MM.1S (cell line): ENCODE results near the gene NXN.

Experiments used
- DNase-seq: peaks from one replicate; pipeline ENCODE4 v3.0.0-alpha.2; 2015
- H2AFZ ChIP-seq: fragments of 300-600 bp; sonication (generic); 2 replicates; pipeline ENCODE4 v1.6.0; 2016; ENCODE audit warnings: antibody characterized with exemption, low read length
- H3F3A ChIP-seq: fragments of 300-600 bp; sonication (generic); 2 replicates; pipeline ENCODE4 v1.6.1; 2016; ENCODE audit warnings: mild to moderate bottlenecking, antibody characterized with exemption, low read length, moderate library complexity, mixed read lengths; ENCODE audit not compliant: insufficient read depth
- H3K27ac ChIP-seq: fragments of 300-600 bp; sonication (generic); 2 replicates; pipeline ENCODE4 v1.5.1; 2016; ENCODE audit warnings: mild to moderate bottlenecking, low read length
- H3K27me3 ChIP-seq: fragments of 300-600 bp; sonication (generic); replicated peaks from 2 replicates; pipeline ENCODE4 v1.6.0; 2016; ENCODE audit warnings: low read length; ENCODE audit not compliant: insufficient read depth
- H3K36me3 ChIP-seq: fragments of 300-600 bp; sonication (generic); replicated peaks from 2 replicates; pipeline ENCODE4 v1.6.1; 2016; ENCODE audit warnings: mild to moderate bottlenecking, low read length, mixed read lengths; ENCODE audit not compliant: insufficient read depth
- H3K4me1 ChIP-seq: fragments of 300-600 bp; sonication (generic); 2 replicates; pipeline ENCODE4 v1.6.1; 2016; ENCODE audit warnings: low read length, mixed read lengths
- H3K4me2 ChIP-seq: fragments of 300-600 bp; sonication (generic); 2 replicates; pipeline ENCODE4 v1.6.0; 2016; ENCODE audit warnings: low read depth, low read length
- H3K4me3 ChIP-seq: fragments of 300-600 bp; sonication (generic); 2 replicates; pipeline ENCODE4 v1.5.1; 2016; ENCODE audit warnings: low read length, mixed read lengths
- H3K79me2 ChIP-seq: fragments of 300-600 bp; sonication (generic); 2 replicates; pipeline ENCODE4 v1.6.1; 2016; ENCODE audit warnings: mixed run types, low read length, mixed read lengths
- H3K9ac ChIP-seq: fragments of 300-600 bp; sonication (generic); 2 replicates; pipeline ENCODE4 v1.6.1; 2016; ENCODE audit warnings: low read length, mixed read lengths
- H3K9me2 ChIP-seq: fragments of 300-600 bp; sonication (generic); replicated peaks from 2 replicates; pipeline ENCODE4 v1.6.1; 2016; ENCODE audit warnings: mild to moderate bottlenecking, low read length, mixed read lengths; ENCODE audit not compliant: insufficient read depth
- H3K9me3 ChIP-seq: fragments of 300-600 bp; sonication (generic); replicated peaks from 2 replicates; pipeline ENCODE4 v1.6.1; 2016; ENCODE audit warnings: mild to moderate bottlenecking, low read length, mixed read lengths; ENCODE audit not compliant: insufficient read depth
- H4K20me1 ChIP-seq: fragments of 300-600 bp; sonication (generic); 2 replicates; pipeline ENCODE4 v1.6.1; 2016; ENCODE audit warnings: mild to moderate bottlenecking, low read length, moderate library complexity, mixed read lengths; ENCODE audit not compliant: insufficient read depth
- EZH2 ChIP-seq: fragments of 300-600 bp; sonication (generic); optimal IDR thresholded peaks from 2 replicates; pipeline ENCODE3; 2017; ENCODE audit warnings: low read depth, mild to moderate bottlenecking, antibody characterized with exemption, low read length, mixed read lengths
- EZH2phosphoT487 ChIP-seq: fragments of 300-600 bp; sonication (generic); IDR thresholded peaks from 2 replicates; pipeline ENCODE4 v1.6.1; 2018; ENCODE audit warnings: antibody characterized with exemption, low read length
- TF ChIP-seq, protein P1 (sequence below): fragments of 300-600 bp; sonication (generic); IDR thresholded peaks from 2 replicates; pipeline ENCODE4 v1.5.1; 2016; ENCODE audit warnings: antibody characterized with exemption, low read length, mixed read lengths

Gene NXN

DNA sequence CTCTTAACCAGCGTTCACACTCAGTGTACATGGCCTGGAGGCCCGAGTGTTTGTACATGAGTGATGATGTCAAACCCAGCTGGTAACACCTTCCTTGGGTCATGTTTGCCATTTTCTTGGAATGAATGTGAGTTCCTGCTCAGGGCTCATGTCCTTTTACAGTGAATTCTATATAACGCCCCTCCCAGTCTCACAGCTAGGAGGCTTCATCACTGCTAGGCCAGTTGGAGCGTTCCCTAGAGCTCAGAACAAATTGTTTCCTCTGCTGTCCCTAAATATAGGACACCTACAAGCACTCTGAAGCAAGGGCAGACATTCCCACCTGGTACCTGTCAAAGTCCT lies 22.8 kb upstream of the NXN start:
- Histone ChIP-seq H3K9me2 (no peaks in the 10 kb centered on the region), H3K36me3 (peaks cover 11% of the 10 kb centered on the region; the same call in 1 of the 2 replicates), H3K27me3 (no peaks in the 10 kb centered on the region), H3F3A (peaks cover 9% of the 10 kb centered on the region), H3K4me1 (peaks cover 14% of the 10 kb centered on the region), H3K4me3 (no peak overlapping the region), H3K9me3 (no peaks in the 10 kb centered on the region), H3K79me2 (peaks cover 32% of the 10 kb centered on the region), H3K9ac (no peak overlapping the region), H2AFZ (no peak overlapping the region), H3K4me2 (no peak overlapping the region), H3K27ac (no peak overlapping the region), H4K20me1 (no peaks in the 10 kb centered on the region; the same call in 1 of the 2 replicates)
- TF ChIP-seq EZH2phosphoT487: no peak
- TF ChIP-seq EZH2: no peak
- TF ChIP-seq, protein P1, sequence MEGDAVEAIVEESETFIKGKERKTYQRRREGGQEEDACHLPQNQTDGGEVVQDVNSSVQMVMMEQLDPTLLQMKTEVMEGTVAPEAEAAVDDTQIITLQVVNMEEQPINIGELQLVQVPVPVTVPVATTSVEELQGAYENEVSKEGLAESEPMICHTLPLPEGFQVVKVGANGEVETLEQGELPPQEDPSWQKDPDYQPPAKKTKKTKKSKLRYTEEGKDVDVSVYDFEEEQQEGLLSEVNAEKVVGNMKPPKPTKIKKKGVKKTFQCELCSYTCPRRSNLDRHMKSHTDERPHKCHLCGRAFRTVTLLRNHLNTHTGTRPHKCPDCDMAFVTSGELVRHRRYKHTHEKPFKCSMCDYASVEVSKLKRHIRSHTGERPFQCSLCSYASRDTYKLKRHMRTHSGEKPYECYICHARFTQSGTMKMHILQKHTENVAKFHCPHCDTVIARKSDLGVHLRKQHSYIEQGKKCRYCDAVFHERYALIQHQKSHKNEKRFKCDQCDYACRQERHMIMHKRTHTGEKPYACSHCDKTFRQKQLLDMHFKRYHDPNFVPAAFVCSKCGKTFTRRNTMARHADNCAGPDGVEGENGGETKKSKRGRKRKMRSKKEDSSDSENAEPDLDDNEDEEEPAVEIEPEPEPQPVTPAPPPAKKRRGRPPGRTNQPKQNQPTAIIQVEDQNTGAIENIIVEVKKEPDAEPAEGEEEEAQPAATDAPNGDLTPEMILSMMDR: no peak
- no peak for DNase-seq

DNA sequence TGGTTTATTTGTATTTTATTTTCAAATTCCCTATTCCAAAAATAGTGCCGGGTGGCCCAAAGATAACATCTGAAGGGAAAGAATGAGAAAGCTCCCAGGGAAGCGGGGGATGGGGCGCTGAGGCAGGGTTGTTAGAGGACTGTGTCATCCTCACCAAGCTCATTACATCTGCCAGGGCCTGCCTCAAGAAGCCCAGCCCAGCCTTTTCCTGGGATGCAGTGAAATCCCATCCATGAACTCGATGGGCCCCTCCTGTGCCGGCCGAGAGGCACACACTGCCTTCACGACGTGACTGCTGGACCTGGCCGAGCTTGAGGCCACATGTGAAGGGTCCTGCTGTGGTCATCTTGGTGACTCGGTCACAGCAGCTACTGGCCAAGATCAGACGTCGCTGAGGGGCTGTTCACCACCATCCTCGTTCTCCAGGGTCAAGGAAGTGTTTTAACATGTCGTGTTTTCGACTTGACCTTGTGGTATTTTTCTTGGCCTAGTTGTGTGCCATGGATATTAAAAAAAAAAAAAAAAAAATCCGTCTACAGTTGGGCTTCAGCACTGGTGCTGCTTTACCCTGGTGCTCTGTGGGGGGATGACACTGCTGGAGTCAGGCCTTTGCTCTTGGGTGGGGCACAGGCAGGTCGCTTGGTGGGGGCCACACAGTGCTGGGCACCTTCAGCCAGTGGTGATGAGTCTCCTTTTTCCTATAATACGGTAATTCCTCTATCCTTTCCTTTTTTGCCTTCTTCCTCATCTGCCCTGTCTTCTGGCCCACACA lies 22.2 kb upstream of the NXN start:
- H3K27ac ChIP-seq: no peak overlapping the region
- H3K36me3 ChIP-seq: peaks cover 11% of the 10 kb centered on the region; the same call in 1 of the 2 replicates
- no peak overlapping the region for H3K9ac ChIP-seq

DNA sequence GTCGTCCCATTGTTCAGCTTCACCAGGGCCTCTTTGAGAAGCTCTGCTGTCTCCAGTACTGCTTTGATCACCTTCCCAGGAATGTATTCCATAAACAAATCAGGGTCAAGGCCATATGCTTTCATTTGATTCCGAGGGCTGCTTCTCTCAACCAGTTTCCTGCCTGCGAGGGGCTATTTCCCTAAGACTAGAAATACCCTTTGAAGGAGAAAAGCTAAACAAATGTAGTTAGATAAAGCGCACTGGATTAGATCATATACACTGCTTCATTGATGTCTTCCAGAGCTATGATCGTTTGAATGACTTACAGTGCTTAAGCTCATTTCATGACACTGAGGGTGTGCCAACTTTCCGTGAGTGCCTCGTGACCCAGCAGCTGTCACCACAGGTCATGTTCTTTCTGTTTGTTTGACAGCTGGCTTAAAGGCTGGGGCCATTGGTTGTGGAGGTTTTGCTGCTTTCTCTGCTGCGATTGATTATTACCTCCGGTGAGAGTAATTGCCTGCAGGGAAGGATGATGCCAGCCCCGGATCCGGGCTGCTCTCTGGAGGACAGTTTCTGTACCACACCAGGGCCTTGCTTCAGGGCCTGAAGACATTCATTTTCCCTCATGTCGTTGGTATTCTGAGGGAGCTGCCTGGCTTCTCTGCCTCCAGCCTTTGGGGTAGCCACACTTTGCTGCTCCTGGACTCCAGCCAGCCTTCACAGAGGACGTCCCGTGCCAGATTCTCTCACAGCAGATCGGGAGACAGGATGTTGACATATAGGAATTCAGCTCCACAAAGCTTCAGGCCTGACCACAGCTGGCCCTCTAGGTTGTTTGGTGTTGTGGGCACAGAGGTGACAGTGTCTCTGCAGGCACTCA lies 21.3 kb upstream of the NXN start:
- no peak overlapping the region for H3K9ac ChIP-seq
- no peaks in the 10 kb centered on the region for H3K9me2 ChIP-seq
- no peak overlapping the region for H3K4me2 ChIP-seq
- DNase-seq: no peak
- peaks cover 9% of the 10 kb centered on the region for H3F3A ChIP-seq
- no peaks in the 10 kb centered on the region; the same call in 1 of the 2 replicates for H4K20me1 ChIP-seq
- no peak overlapping the region for H3K4me3 ChIP-seq
- no peak overlapping the region for H3K27ac ChIP-seq
- H3K9me3 ChIP-seq: no peaks in the 10 kb centered on the region
- peaks cover 3% of the 10 kb centered on the region; the same call in 1 of the 2 replicates for H3K27me3 ChIP-seq
- TF ChIP-seq, protein P1: no peak
- no peak for TF ChIP-seq EZH2phosphoT487
- no peak for TF ChIP-seq EZH2
- peaks cover 14% of the 10 kb centered on the region for H3K4me1 ChIP-seq
- peaks cover 11% of the 10 kb centered on the region; the same call in 1 of the 2 replicates for H3K36me3 ChIP-seq
- H2AFZ ChIP-seq: no peak overlapping the region
- peaks cover 37% of the 10 kb centered on the region for H3K79me2 ChIP-seq

More for the DNA sequence above, 22.2 kb upstream of the NXN start:
- H3K9me3 ChIP-seq: no peaks in the 10 kb centered on the region
- TF ChIP-seq EZH2phosphoT487 (no peak), EZH2 (no peak)
- TF ChIP-seq, protein P1: no peak
- no peak overlapping the region for H2AFZ ChIP-seq
- no peaks in the 10 kb centered on the region for H3K27me3 ChIP-seq
- no peak for DNase-seq
- H3K4me2 ChIP-seq: no peak overlapping the region
- H4K20me1 ChIP-seq: no peaks in the 10 kb centered on the region; the same call in 1 of the 2 replicates
- H3K4me3 ChIP-seq: no peak overlapping the region
- H3K79me2 ChIP-seq: peaks cover 37% of the 10 kb centered on the region
- H3K9me2 ChIP-seq: no peaks in the 10 kb centered on the region
- H3K4me1 ChIP-seq: peaks cover 14% of the 10 kb centered on the region
- peaks cover 9% of the 10 kb centered on the region for H3F3A ChIP-seq
